ENCODE measurements around the gene EIF5AL1. TPM values are rescaled to one million over a fixed set of nuclear protein-coding genes. Genes with fewer than 3 reads are reported as not detected.

EIF5AL1 gene
- total and polyA plus RNA-seq, 2 experiments from 2014 or later: 0.65 to 6.1 TPM

DNA sequence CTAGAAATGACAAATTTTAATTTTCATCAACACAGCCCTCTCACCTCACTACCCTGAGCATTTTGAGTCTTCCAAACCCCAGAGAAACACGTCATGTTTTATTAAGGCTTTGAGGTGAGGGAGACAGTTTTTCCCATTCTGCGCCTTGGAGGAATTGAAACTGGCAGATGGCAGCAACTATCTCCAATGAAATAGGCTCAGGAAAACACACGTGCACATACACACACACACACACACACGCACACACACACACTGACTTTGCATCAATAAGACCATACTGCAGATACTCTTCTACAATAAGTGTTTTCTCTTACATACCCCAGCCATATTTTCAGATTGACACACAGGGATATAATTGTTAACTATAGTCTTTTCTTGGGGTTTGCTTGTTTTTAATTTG lies 51.1 kb downstream of the EIF5AL1 start:
- Histone ChIP-seq H3K27ac (no peak overlapping the region), H3K79me2 (ENCODE audit: insufficient read depth) (no peaks in the 10 kb centered on the region), H3K9ac (no peak overlapping the region), H3K4me3 (no peak overlapping the region), H4K20me1 (ENCODE audit: insufficient read depth) (no peaks in the 10 kb centered on the region), H3K27me3 (replicated peaks; ENCODE audit: insufficient read depth) (peaks cover 48% of the 10 kb centered on the region), H3K36me3 (ENCODE audit: low read depth) (no peaks in the 10 kb centered on the region), H3K4me1 (ENCODE audit: insufficient read depth) (no peaks in the 10 kb centered on the region), H3K4me2 (ENCODE audit: unreplicated experiment) (no peak overlapping the region), H3F3A (ENCODE audit: insufficient read depth) (no peaks in the 10 kb centered on the region), H3K9me3 (ENCODE audit: low read depth) (no peaks in the 10 kb centered on the region), H3K9me2 (ENCODE audit: insufficient read depth) (no peaks in the 10 kb centered on the region), H2AFZ (no peak overlapping the region)
- DNase-seq: no peak
- in situ Hi-C loops (cut with MboI): loop anchor here (10.0 to 25.0 kb wide), 2 partner anchors 361 to 699 kb away; no protein-coding TSS in a partner anchor
- WGBS, 2 experiments (ENCODE audit: low coverage in 1 of 2, low lambda C conversion rate in 2 of 2, missing lambda C conversion rate in 2 of 2): 41 to 43% methylated on average over 4 of the region's 4 CpGs
- TF ChIP-seq EZH2 (IDR thresholded peaks at IDR 0.05; ENCODE audit: insufficient read depth, poor library complexity, severe bottlenecking) (no peak), EZH2phosphoT487 (IDR thresholded peaks at IDR 0.05; ENCODE audit: insufficient read depth, low read depth) (no peak)

Small RNAs within 50 kb of the gene (small RNA-seq; reads per million reads assigned to genes)
- gene BX248123.2 (ENCODE audit: low read depth, low replicate concordance) (not detected), gene RPS12P18 (ENCODE audit: low read depth, low replicate concordance) (not detected)

Other genes with a start within 250 kb of the EIF5AL1 start
- 18.7 and 24.6 TPM in 2 replicates for gene PPIF, start 165.1 kb upstream of the EIF5AL1 start, total RNA-seq (2014; rRNA removed; shearing (Covaris generic))
- 45.5 and 50.8 TPM in 2 replicates for gene PPIF, start 165.1 kb upstream of the EIF5AL1 start, polyA plus RNA-seq (2016; fragmentation: Nextera tagmentation; extraction: Ambion mirVana)
- gene ZCCHC24, start 66.9 kb upstream of the EIF5AL1 start, total RNA-seq (2014; rRNA removed; shearing (Covaris generic)): 30.3 and 34.0 TPM in 2 replicates
- 29.3 and 30.4 TPM in 2 replicates for gene ZCCHC24, start 66.9 kb upstream of the EIF5AL1 start, polyA plus RNA-seq (2016; fragmentation: Nextera tagmentation; extraction: Ambion mirVana)
- gene SFTPA2, start 47.9 kb downstream of the EIF5AL1 start, total RNA-seq (2014; rRNA removed; shearing (Covaris generic)): not detected in 2 replicates
- gene SFTPA2, start 47.9 kb downstream of the EIF5AL1 start, polyA plus RNA-seq (2016; fragmentation: Nextera tagmentation; extraction: Ambion mirVana): not detected in 2 replicates
- gene SFTPA1, start 98.4 kb downstream of the EIF5AL1 start, total RNA-seq (2014; rRNA removed; shearing (Covaris generic)): not detected in 2 replicates
- gene SFTPA1, start 98.4 kb downstream of the EIF5AL1 start, polyA plus RNA-seq (2016; fragmentation: Nextera tagmentation; extraction: Ambion mirVana): not detected in 2 replicates
- gene NUTM2B, start 190.7 kb downstream of the EIF5AL1 start, total RNA-seq (2014; rRNA removed; shearing (Covaris generic)): 0.76 TPM in 1 of 2 replicates, not detected in the other
- not detected in 2 replicates for gene NUTM2B, start 190.7 kb downstream of the EIF5AL1 start, polyA plus RNA-seq (2016; fragmentation: Nextera tagmentation; extraction: Ambion mirVana)